ENCODE data around the gene TAF4B. TPM values are rescaled to one million over a fixed set of nuclear protein-coding genes. Genes with fewer than 3 reads are reported as not detected.

The TAF4B gene
- total and polyA plus RNA-seq, 10 of the 15 experiments (the other 5 are each of a cell fraction or from before 2014, with no cell fraction given), result 2.3 to 15.0 (median 12.2) TPM

- ChIA-PET CTCF (no interaction called here), RAD21 (ENCODE audit: unreplicated experiment) (no interaction called here), SMC1A (ENCODE audit: uncharacterized antibody, unreplicated experiment) (no interaction called here), POLR2A (no interaction called here)
- FAIRE-seq (no peak), DNase-seq (ENCODE audit: low read depth, low spot score) (no peak), ATAC-seq (no peak)
- H3K79me2 ChIP-seq (ENCODE audit: control insufficient read depth, insufficient read depth, low read length), result no peaks in the 10 kb centered on the region
- no peak overlapping the region for H3K27ac ChIP-seq (ENCODE audit: control insufficient read depth, insufficient read depth)
- H2AFZ ChIP-seq (ENCODE audit: control insufficient read depth, low read depth, low read length), result no peak overlapping the region
- whole genome bisulfite sequencing (ENCODE audit: insufficient coverage, insufficient replicate concordance, low lambda C conversion rate, missing lambda C conversion rate), result 98% methylated on average over 4 of the region's 4 CpGs
- in situ Hi-C loops (cut with MboI) (no loop called here), intact Hi-C loops (cut with micrococcal nuclease; ENCODE audit: unreplicated experiment) (no loop called here)
- peaks cover 0 to 9% of the 10 kb centered on the region in 2 experiments; a peak in 3 of 4 replicates for H3K36me3 ChIP-seq (ENCODE audit: control insufficient read depth in 2 of 2, insufficient read depth in 2 of 2, low read length in 1 of 2)
- no peaks in the 10 kb centered on the region for H4K20me1 ChIP-seq (ENCODE audit: control insufficient read depth, insufficient read depth)
- no peak for TF ChIP-seq BCL11A (IDR thresholded peaks at IDR 0.05; ENCODE audit: low read depth, low read length)
- TF ChIP-seq ZBTB11 (CRISPR knock-in tag; IDR thresholded peaks at IDR 0.05), result no peak
- H3K4me3 ChIP-seq, result no peak overlapping the region
- H3K9ac ChIP-seq (ENCODE audit: control insufficient read depth, insufficient read depth, low read length), result no peak overlapping the region
- no peaks in the 10 kb centered on the region for H3K4me1 ChIP-seq (ENCODE audit: control insufficient read depth, insufficient read depth, low read length)
- no TSS peak for BruUV-seq (replicated peaks)
- H3K27me3 ChIP-seq (replicated peaks in 1 of 2; ENCODE audit: control insufficient read depth in 2 of 2, insufficient read depth in 2 of 2, low read length in 1 of 2), result no peaks in the 10 kb centered on the region
- no peak overlapping the region for H3K4me2 ChIP-seq (ENCODE audit: control insufficient read depth, insufficient read depth)
- H3K9me3 ChIP-seq (replicated peaks; ENCODE audit: control insufficient read depth, insufficient read depth, low read length), result no peaks in the 10 kb centered on the region
Observed at GRCh38 chr18:26268454-26268853, 42.2 kb downstream of the TAF4B start.

GRCh38 chr18:26271917-26272549, 45.8 kb downstream of the TAF4B start:
- Histone ChIP-seq H3K9me3 (replicated peaks; ENCODE audit: control insufficient read depth, insufficient read depth, low read length) (no peaks in the 10 kb centered on the region), H3K4me3 (no peak overlapping the region), H2AFZ (ENCODE audit: control insufficient read depth, low read depth, low read length) (no peak overlapping the region), H3K4me1 (ENCODE audit: control insufficient read depth, insufficient read depth, low read length) (no peaks in the 10 kb centered on the region), H4K20me1 (ENCODE audit: control insufficient read depth, insufficient read depth) (no peaks in the 10 kb centered on the region), H3K27me3 (replicated peaks in 1 of 2; ENCODE audit: control insufficient read depth in 2 of 2, insufficient read depth in 2 of 2, low read length in 1 of 2) (no peaks in the 10 kb centered on the region), H3K27ac (ENCODE audit: control insufficient read depth, insufficient read depth) (no peak overlapping the region), H3K4me2 (ENCODE audit: control insufficient read depth, insufficient read depth) (no peak overlapping the region), H3K79me2 (ENCODE audit: control insufficient read depth, insufficient read depth, low read length) (no peaks in the 10 kb centered on the region), H3K9ac (ENCODE audit: control insufficient read depth, insufficient read depth, low read length) (no peak overlapping the region), H3K36me3 (ENCODE audit: control insufficient read depth in 2 of 2, insufficient read depth in 2 of 2, low read length in 1 of 2) (peaks cover 0 to 9% of the 10 kb centered on the region in 2 experiments; a peak in 3 of 4 replicates)
- in situ Hi-C loops (cut with MboI), result no loop called here
- FAIRE-seq, result no peak
- ChIA-PET CTCF (interaction anchor here (1.0 kb wide), 1 partner anchor 14 kb away, joined by 3 read pairs; no protein-coding TSS in a partner anchor), RAD21 (ENCODE audit: unreplicated experiment) (no interaction called here), SMC1A (ENCODE audit: uncharacterized antibody, unreplicated experiment) (no interaction called here), POLR2A (no interaction called here)
- TF ChIP-seq BHLHE40 (IDR thresholded peaks at IDR 0.05; ENCODE audit: borderline replicate concordance in 1 of 2, low read depth in 2 of 2, low read length in 1 of 2) (no peak), ZNF24 (IDR thresholded peaks at IDR 0.05) (no peak), TCF12 (IDR thresholded peaks at IDR 0.05; ENCODE audit: low read depth, low read length) (no peak), NFXL1 (IDR thresholded peaks at IDR 0.05; ENCODE audit: borderline replicate concordance) (no peak), EP300 (IDR thresholded peaks at IDR 0.05; ENCODE audit: borderline replicate concordance in 1 of 2, control insufficient read depth in 1 of 2, low read depth in 2 of 2, low read length in 2 of 2) (no peak), TCF7 (IDR thresholded peaks at IDR 0.05; ENCODE audit: borderline replicate concordance) (no peak), IRF4 (IDR thresholded peaks at IDR 0.05; ENCODE audit: low read depth, low read length) (no peak), POLR2A (IDR thresholded peaks at IDR 0.05; ENCODE audit: low read depth, low read length) (no peak)
- BruUV-seq (replicated peaks), result no TSS peak
- intact Hi-C loops (cut with micrococcal nuclease; ENCODE audit: unreplicated experiment), result no loop called here
- DNase-seq (ENCODE audit: low read depth, low spot score), result no peak
- 93% methylated on average over 13 of the region's 14 CpGs for WGBS (ENCODE audit: insufficient coverage, insufficient replicate concordance, low lambda C conversion rate, missing lambda C conversion rate)
- ATAC-seq, result no peak

Measured in GM12878 (cell line).